ENCODE measurements around the gene MRPL20.
"Not testable (repeated sequence)": the region's sequence is repeated elsewhere in the genome, so short reads cannot be mapped to it uniquely, and the experiment has no call there.

The MRPL20 gene

GRCh38 chr1:1406821-1407635, at the start of gene MRPL20:
MRPL20 (minus strand) TSS chr1:1407293; CDS start chr1:1407217, 76 bp downstream.
- DNase-seq (ENCODE audit: low read depth) = peak; percentile 64
- TF ChIP-seq CTCF (IDR thresholded peaks at IDR 0.05; ENCODE audit: control insufficient read depth, extremely low read depth, insufficient read depth) = no peak

GRCh38 chr1:1456683-1457255, 49.7 kb upstream of the MRPL20 start:
- not testable (repeated sequence) for DNase-seq (ENCODE audit: low read depth); H3K4me3 ChIP-seq (ENCODE audit: low read depth, low read length)

More at GRCh38 chr1:1406821-1407635, at the start of gene MRPL20:
- peak within 1 kb of the TSS; percentile 98 for H3K4me3 ChIP-seq (ENCODE audit: low read depth, low read length)

GRCh38 chr1:1455934-1456333, 48.8 kb upstream of the MRPL20 start:
- not testable (repeated sequence) for DNase-seq (ENCODE audit: low read depth); H3K4me3 ChIP-seq (ENCODE audit: low read depth, low read length)

- TF ChIP-seq CTCF (IDR thresholded peaks at IDR 0.05; ENCODE audit: control insufficient read depth, extremely low read depth, insufficient read depth) = no peak
- DNase-seq (ENCODE audit: low read depth) = no peak
- no peak overlapping the region for H3K4me3 ChIP-seq (ENCODE audit: low read depth, low read length)
Measured at GRCh38 chr1:1455366-1455884, 48.3 kb upstream of the MRPL20 start.

GRCh38 chr1:1454286-1455056, 47.4 kb upstream of the MRPL20 start:
- DNase-seq (ENCODE audit: low read depth); H3K4me3 ChIP-seq (ENCODE audit: low read depth, low read length): not testable (repeated sequence)

- no peak for DNase-seq (ENCODE audit: low read depth)
- no peak overlapping the region for H3K4me3 ChIP-seq (ENCODE audit: low read depth, low read length)
- TF ChIP-seq CTCF (IDR thresholded peaks at IDR 0.05; ENCODE audit: control insufficient read depth, extremely low read depth, insufficient read depth) = no peak
Measured at GRCh38 chr1:1452882-1453281, 45.8 kb upstream of the MRPL20 start.

GRCh38 chr1:1452365-1452739, 45.3 kb upstream of the MRPL20 start:
- not testable (repeated sequence) for H3K4me3 ChIP-seq (ENCODE audit: low read depth, low read length); DNase-seq (ENCODE audit: low read depth)

GRCh38 chr1:1451696-1452364, 44.7 kb upstream of the MRPL20 start:
- no peak for TF ChIP-seq CTCF (IDR thresholded peaks at IDR 0.05; ENCODE audit: control insufficient read depth, extremely low read depth, insufficient read depth)
- DNase-seq (ENCODE audit: low read depth) = no peak
- H3K4me3 ChIP-seq (ENCODE audit: low read depth, low read length) = no peak overlapping the region

GRCh38 chr1:1450616-1451015, 43.5 kb upstream of the MRPL20 start:
- DNase-seq (ENCODE audit: low read depth); H3K4me3 ChIP-seq (ENCODE audit: low read depth, low read length): not testable (repeated sequence)
